Stromal cell of bone marrow (primary cell): ENCODE results near the gene LILRA2.
"Not testable (repeated sequence)": the region's sequence is repeated elsewhere in the genome, so short reads cannot be mapped to it uniquely, and the experiment has no call there.

Experiments used
- DNase-seq: peaks from one replicate; pipeline ENCODE4 v3.0.0-alpha.2; 2012; ENCODE audit warnings: low read depth

LILRA2 gene

DNA sequence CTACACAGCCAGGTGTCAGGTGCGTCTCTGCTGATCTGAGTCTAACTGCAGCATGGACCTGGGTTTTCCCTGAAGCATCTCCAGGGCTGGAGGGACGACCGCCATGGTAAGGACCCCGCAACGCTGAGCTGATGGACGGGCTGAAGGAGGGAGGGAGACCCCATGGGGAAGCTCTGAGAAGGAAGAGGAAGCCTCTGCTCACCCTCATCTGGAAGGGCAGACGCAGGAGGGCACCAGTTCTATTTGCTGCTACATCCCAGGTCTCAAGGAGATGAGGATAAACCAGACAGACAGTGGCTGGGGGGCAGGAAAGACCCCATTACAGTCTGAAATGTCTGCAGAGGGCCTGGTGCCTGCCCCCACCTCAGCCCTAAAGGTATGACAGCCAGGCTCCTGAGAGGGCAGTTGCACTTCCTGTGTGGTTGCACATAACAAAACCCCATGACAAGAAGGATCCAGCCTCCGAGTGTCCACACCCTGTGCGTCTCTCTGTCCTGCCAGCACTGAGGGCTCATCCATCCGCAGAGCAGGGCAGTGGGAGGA is at the start of gene LILRA2:
TSS of gene LILRA2 (plus strand) at position 461 of the 543 bp plus-strand sequence. CDS start 89 bp downstream, outside the sequence.
- no peak for DNase-seq

DNA sequence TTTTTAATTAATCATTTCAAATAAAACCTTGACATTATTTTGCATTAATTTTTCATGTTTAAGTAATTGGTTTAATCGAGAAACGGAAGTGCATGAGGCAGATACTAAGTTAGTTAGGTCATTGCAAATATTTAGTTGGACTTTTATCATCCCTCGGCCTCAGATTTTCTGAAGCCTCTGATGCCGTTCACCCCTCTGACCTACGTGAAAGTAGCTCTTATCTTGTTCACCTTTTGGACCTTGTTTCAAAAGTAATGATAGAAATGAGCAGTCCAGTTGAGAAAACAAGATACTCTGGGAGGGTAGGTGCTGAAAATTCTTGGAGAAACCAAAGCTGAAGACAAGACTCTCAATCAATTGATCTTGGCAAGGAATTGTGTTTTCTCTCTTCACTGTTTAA is 48.0 kb upstream of the LILRA2 start:
- DNase-seq, result no peak

- DNase-seq, result no peak
These were observed 46.6 kb upstream of the LILRA2 start for GRCh38 chr19:54526972-54527371.

GRCh38 chr19:54530866-54531265 is 42.7 kb upstream of the LILRA2 start:
- no peak for DNase-seq

DNA sequence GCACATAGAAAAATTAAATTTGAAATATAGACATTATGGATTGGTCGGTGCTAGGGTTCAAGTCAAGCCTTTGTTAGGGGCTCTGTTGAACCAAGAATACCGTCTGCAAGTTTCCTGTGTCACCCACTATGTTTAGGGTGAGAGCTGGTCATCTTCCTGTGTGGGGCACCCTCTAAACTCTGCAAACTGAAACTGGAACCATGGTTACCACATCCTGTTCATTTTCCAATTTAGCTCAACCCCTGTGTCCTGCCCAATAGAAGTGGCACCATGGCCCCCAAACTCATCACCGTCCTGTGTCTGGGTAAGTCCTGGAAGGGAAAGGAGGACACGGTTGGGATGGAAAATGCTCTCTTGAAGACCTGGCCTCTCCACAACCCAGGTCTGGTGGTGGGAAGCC is 41.1 kb upstream of the LILRA2 start:
- DNase-seq, result no peak

DNA sequence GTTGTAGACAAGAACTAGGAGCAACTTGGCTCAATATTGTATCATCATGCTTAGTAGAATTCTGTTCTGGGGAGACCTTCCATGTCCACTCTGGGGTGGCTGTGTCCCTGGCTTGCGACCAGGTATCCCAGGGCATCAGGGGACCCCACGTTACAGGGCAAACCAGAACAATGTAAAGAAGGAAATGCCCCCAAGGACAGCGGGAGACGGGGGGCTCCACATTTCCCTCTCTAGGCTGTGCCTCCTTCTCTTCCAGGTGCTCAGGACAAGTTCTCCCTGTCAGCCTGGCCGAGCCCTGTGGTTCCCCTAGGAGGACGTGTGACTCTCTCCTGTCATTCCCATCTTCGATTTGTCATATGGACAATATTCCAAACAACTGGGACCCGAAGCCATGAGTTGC is 40.1 kb upstream of the LILRA2 start:
- DNase-seq, result no peak

- no peak for DNase-seq
These were observed 39.4 kb upstream of the LILRA2 start for GRCh38 chr19:54534156-54534555.

DNA sequence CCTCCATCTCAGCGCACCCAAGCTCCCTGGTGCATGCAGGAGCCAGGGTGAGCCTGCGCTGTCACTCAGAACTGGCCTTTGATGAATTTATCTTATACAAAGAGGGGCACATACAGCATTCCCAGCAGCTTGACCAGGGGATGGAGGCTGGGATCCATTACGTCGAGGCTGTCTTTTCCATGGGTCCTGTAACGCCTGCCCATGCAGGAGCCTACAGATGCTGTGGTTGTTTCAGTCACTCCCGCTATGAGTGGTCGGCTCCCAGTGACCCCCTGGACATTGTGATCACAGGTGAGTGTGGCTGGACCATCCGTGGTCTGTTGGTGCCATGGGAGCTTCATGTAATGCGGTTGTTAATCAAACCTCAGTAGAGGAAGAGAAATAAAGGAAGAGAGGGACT is 38.0 kb upstream of the LILRA2 start:
- no peak for DNase-seq

DNA sequence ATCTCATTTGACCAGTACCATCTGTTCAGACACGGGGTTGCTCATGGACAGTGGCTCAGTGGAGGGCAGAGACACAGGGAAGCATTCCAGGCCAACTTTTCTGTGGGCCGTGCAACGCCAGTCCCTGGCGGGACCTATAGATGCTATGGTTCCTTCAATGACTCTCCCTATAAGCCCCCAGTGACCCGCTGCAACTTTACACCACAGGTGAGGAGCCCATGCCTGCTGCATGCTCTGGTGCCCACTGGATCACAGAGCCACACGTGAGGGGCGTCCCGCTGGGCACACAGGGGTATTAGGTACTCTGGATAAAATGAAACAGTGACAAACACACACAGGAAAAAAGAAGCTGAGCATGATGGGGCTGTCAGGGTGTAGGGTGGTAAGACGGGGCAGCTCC is 36.6 kb upstream of the LILRA2 start:
- no peak for DNase-seq

DNA sequence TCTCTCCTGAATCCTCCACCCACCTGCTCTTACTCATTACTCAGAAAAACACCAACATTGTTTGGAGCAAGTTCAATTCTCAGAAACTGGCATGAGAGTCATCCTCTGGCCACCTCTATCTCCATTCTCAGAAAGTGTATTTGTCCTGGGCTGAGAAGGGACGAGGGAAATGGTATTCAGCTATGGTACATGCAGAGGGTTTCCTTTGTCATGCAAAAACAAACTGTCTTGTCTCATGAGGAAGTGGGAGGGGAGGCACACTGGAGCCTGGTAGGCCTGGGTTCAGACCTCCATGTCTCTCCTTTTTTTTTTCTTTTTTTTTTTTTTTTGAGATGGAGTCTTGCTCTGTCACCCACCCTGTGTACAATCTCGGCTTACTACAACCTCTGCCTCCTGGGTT is 31.9 kb upstream of the LILRA2 start:
- no peak for DNase-seq

GRCh38 chr19:54548806-54549205 is 24.8 kb upstream of the LILRA2 start:
- no peak for DNase-seq

DNA sequence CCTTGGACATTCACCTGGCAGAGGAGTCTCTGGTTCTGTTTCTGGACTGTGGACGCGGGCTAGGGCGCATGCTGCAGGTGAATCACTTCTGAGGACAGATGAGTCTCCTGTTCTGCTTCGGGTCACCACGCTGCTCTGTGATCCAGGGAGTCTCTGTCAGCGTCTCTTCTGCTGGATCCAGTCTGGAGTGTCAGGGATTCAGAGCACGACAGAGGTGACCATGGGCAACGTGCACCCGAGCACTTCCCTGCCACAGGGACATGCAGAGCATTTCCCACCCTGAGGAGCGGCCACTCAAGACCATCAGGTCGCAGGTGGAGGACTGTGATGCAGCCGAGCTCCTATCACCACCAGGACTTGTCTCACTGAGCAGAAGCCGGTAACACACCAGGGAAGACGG is 24.4 kb upstream of the LILRA2 start:
- DNase-seq, result no peak

DNA sequence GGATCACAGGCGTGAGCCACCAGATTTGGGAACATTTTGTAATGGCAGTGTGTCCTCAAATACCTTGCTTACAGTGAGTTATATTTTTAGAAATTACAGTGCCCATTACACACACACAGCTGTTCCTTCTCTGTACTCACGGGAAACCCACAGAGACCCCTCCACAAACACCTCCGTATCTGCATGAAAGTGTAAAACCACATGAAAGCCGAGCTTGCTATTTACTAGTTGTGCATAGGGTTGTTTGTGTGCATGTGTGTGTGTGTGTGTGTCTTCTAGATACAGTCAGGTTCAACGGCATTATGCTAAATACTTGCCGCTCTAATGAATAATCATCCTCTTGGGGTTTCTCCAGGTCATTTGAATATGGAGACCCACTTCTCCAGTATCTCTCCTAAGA is 22.3 kb upstream of the LILRA2 start:
- DNase-seq, result no peak

DNA sequence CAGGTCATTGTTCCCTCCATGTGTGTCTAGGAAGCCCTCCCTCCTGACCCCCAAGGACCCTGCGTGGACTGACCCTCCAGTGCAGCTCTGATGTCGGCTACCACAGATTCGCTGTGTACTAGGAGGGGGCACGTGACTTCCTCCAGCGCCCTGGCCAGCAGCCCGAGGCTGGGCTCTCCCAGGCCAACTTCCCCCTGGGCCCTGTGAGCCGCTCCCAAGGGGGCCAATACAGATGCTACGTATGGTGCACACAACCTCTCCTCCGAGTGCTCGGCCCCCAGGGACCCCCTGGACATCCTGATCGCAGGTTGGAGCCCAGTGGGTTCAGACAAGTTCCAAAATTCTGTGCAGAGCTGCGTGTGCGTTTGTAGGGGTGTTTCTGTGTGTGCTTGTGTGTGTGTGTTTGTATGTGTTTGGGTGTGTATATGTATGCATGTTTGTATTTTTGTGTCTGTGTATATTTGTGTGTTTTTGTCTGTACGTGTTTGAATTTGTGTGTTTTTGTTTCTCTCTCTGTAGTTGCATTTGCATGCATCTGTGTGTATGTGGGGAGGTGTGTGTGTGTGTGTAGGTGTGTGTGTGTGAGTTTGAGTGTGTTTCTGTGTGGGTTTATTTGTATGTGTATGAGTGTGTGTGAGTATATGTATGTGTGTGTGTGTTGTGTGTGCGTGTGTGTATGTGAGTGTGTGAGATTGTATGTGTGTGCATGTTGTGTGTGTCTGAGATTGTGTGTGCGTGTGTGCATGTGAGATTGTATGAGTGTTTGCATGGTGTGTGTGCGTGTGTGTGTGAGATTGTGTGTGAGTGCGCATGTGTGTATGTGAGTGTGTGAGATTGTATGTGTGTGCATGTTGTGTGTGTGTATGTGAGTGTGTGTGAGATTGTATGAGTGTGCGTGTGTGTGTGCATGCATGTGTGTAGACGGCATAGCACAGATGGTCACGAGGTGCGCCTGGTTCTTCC is 21.4 kb upstream of the LILRA2 start:
- no peak for DNase-seq

GRCh38 chr19:54552913-54553310 is 20.7 kb upstream of the LILRA2 start:
- DNase-seq, result no peak

GRCh38 chr19:54554006-54554405 is 19.6 kb upstream of the LILRA2 start:
- DNase-seq, result no peak

GRCh38 chr19:54554896-54555295 is 18.7 kb upstream of the LILRA2 start:
- DNase-seq, result no peak

DNA sequence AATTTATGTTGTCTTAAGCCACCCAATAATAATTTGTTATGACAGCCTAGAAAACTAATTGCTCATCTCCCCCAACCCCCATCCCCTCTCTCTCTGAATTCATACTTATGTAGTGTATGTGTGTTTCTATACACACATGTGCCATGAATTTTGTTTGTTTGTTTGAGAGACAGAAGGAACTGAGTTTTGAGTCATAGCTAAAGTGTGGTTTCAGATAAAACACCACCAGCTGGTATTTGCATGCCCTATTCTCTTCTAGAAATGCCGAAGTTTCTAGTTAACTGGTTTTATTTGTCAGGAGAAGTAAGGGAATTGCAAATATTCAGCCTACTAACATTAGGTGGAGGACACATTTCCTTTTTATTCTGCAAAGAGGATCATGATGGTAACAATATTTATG is 17.4 kb upstream of the LILRA2 start:
- no peak for DNase-seq

GRCh38 chr19:54558339-54558738 is 15.3 kb upstream of the LILRA2 start:
- DNase-seq, result no peak

DNA sequence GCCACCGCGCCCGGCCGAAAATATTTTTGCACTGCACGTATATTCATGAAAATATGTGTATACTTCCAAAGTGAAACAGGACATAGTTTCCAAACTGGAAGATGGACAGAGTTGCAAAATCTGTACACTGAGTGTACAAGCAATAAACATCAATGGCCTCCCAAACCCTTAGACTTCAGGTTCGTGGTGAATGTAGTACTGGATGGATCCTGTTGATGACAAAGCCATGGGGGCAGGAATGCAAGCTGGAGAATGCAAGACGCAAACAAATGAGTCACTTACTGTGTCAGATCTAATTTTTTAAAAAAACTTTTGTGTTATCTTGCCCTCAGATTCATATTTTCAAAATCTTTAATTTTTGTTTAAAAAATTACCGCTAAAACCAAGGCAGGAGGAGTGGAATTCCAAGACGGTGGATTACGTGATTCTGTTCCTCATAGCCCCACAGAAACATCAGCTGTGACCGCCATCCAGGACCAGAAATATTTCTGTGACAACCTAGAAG is 12.7 kb upstream of the LILRA2 start:
- DNase-seq, result no peak

DNA sequence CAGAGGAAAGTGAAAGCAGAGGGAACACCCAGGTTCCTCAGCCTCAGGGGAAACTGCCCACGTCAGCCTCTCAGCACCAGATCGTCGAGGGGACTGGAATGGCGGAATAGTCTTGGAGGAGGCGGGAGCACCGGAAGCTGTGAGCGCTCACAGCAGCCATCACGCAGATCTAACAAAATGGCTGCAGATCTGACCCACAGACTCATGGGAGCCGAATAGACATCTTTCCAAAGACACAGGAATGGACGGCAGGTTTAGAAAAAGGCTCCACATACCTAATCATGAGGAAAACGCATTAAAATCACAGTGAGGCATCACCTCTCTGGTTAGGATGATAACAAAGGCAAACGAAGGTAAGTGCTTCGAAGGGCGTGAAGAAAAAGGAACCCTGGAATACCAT is 11.8 kb upstream of the LILRA2 start:
- no peak for DNase-seq

GRCh38 chr19:54563206-54563605 is 10.4 kb upstream of the LILRA2 start:
- not testable (repeated sequence) for DNase-seq

DNA sequence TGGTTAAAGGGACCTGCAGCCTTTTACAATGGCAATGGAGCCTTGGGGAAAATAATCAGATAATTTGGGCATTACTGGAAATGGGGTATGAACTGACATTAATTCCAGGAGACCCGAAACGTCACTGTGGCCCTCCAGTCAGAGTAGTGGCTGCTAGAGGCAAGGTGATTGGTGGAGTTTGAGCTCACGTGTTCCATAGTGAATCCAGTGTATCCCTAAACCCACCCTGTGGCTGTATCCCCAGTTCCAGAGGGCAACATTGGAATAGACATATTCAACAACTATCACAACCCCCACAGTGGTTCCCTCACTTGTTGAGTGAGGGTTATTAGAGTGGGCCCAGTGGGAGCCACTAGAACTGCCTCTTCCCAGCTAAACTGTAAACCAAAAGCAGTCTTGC is 3.3 kb upstream of the LILRA2 start:
- DNase-seq, result no peak
